HepG2 (cell line): ENCODE measurements around the gene EDEM3. TPM values are rescaled to one million over a fixed set of nuclear protein-coding genes. Genes with fewer than 3 reads are reported as not detected.

Experiments
- ATAC-seq: fragments of 200-7000 bp; cut with Tn5 transposase; 3 replicates; pipeline ENCODE4 v1.9.1; 2020; ENCODE audit warnings: mild to moderate bottlenecking, moderate library complexity
- BruUV-seq: library from RNA; stranded (reverse); fragments of 400-500 nt; replicated peaks from 2 replicates; lab custom pipeline; 2021; lab: Mats Ljungman, UMichigan
- CTCF ChIA-PET: fragments of 300-600 bp; formaldehyde crosslinking; extraction: SDS; loops from one replicate; lab custom pipeline; 2021; ENCODE audit warnings: low total read pairs, inconsistent platforms, low intra/inter-chr PET ratio; lab: Yijun Ruan, JAX
- POLR2A ChIA-PET: fragments of 350-600 bp; sonication (Branson Sonifier 250); formaldehyde crosslinking; loops from one replicate; lab custom pipeline; 2020; ENCODE audit warnings: antibody characterized with exemption, inconsistent platforms; lab: Yijun Ruan, JAX
- DNase-seq: peaks from one replicate; pipeline ENCODE4 v3.0.0-alpha.2; 2015; ENCODE audit warnings: low spot score
- FAIRE-seq: peaks from 3 replicates; lab custom pipeline; 2011; peaks lifted over from hg19 to GRCh38; lab: Jason Lieb, UNC
- H2AFZ ChIP-seq: one replicate; pipeline ENCODE4 v1.6.1; 2011; ENCODE audit warnings: low read length, inconsistent platforms
- H3K27ac ChIP-seq: fragments of 300-600 bp; 3 replicates; pipeline ENCODE4 v1.8.0; 2011; ENCODE audit warnings: mixed run types, mild to moderate bottlenecking, mixed read lengths, low read length, inconsistent platforms; ENCODE audit not compliant: insufficient read depth; ENCODE audit errors: extremely low read length
- H3K27me3 ChIP-seq, 2 experiments: fragments of 200-600 bp in 1 of 2; 2 replicates in 1 of 2; 3 replicates in 1 of 2; pipeline versions ENCODE4 v1.6.0 to v1.8.0; 2011; ENCODE audit warnings: low read length in 2 of 2, mild to moderate bottlenecking in 2 of 2, moderate library complexity in 2 of 2, inconsistent platforms in 1 of 2; ENCODE audit not compliant: insufficient read depth in 2 of 2, control insufficient read depth in 1 of 2
- H3K36me3 ChIP-seq, 2 experiments: fragments of 200-600 bp in 1 of 2; replicated peaks in 1 of 2; 2 replicates in 1 of 2; 3 replicates in 1 of 2; pipeline versions ENCODE4 v1.5.1 to v1.8.0; 2011; ENCODE audit warnings: low read length in 2 of 2, inconsistent platforms in 1 of 2; ENCODE audit not compliant: insufficient read depth in 2 of 2, control insufficient read depth in 1 of 2
- H3K4me1 ChIP-seq: 2 replicates; pipeline ENCODE4 v1.5.1; 2012; ENCODE audit warnings: low read length, inconsistent platforms; ENCODE audit not compliant: insufficient read depth
- H3K4me2 ChIP-seq: 2 replicates; pipeline ENCODE4 v1.6.0; 2011; ENCODE audit warnings: low read depth, low read length, inconsistent platforms
- H3K4me3 ChIP-seq, 3 experiments: fragments of 200-600 bp in 1 of 3; sonication (generic), shearing (Covaris generic) in 1 of 3; replicated peaks in 1 of 3; 2 replicates each; pipeline ENCODE4 v1.5.1; 2011 to 2016; ENCODE audit warnings: low read length in 3 of 3, inconsistent platforms in 2 of 3, low read depth in 2 of 3, mild to moderate bottlenecking in 2 of 3, control low read depth in 1 of 3, mixed read lengths in 1 of 3; ENCODE audit not compliant: insufficient read depth in 1 of 3
- H3K79me2 ChIP-seq: one replicate; pipeline ENCODE4 v1.6.1; 2011; ENCODE audit warnings: low read length, inconsistent platforms; ENCODE audit not compliant: insufficient read depth
- H3K9ac ChIP-seq: 2 replicates; pipeline ENCODE4 v1.6.0; 2011; ENCODE audit warnings: mild to moderate bottlenecking, low read depth, low read length, inconsistent platforms; ENCODE audit not compliant: insufficient read depth
- H3K9me3 ChIP-seq: 2 replicates; pipeline ENCODE4 v1.5.1; 2012; ENCODE audit warnings: mild to moderate bottlenecking, low read length
- H4K20me1 ChIP-seq: 2 replicates; pipeline ENCODE4 v1.6.0; 2011; ENCODE audit warnings: inconsistent platforms, mild to moderate bottlenecking, low read length, moderate library complexity; ENCODE audit not compliant: insufficient read depth
- ARNTL ChIP-seq: sonication (generic); formaldehyde crosslinking; IDR thresholded peaks from 2 replicates; pipeline ENCODE4 v1.4.0; 2020; ENCODE audit warnings: mild to moderate bottlenecking, missing genetic modification reagents
- ATF7 ChIP-seq, 2 experiments: fragments of 450-650 bp in 1 of 2; sonication (generic) in 1 of 2; formaldehyde crosslinking in 1 of 2; IDR thresholded peaks; 2 replicates each; pipeline versions ENCODE4 v1.4.0 to v1.6.1; 2016 to 2020; ENCODE audit warnings: antibody characterized with exemption in 1 of 2, mild to moderate bottlenecking in 1 of 2, missing genetic modification reagents in 1 of 2
- FOXK2 ChIP-seq: fragments of 450-650 bp; IDR thresholded peaks from 2 replicates; pipeline ENCODE4 v1.6.1; 2016
- SIN3B ChIP-seq: fragments of 150-350 bp; IDR thresholded peaks from 2 replicates; pipeline ENCODE4 v1.6.1; 2014; ENCODE audit warnings: low read length
- ZKSCAN5 ChIP-seq: sonication (generic); formaldehyde crosslinking; IDR thresholded peaks from 2 replicates; pipeline ENCODE4 v1.5.1; 2020; ENCODE audit warnings: mild to moderate bottlenecking, missing genetic modification reagents
- ZNF3 ChIP-seq: IDR thresholded peaks from 2 replicates; pipeline ENCODE4 v1.7.0; 2017; ENCODE audit warnings: inconsistent platforms
- ZNF446 ChIP-seq: sonication (generic); formaldehyde crosslinking; IDR thresholded peaks from 2 replicates; pipeline ENCODE4 v1.5.0; 2020; ENCODE audit warnings: mild to moderate bottlenecking, missing genetic modification reagents
- ZNF496 ChIP-seq: sonication (generic); formaldehyde crosslinking; IDR thresholded peaks from 2 replicates; pipeline ENCODE4 v1.8.1; 2023; ENCODE audit warnings: mild to moderate bottlenecking, moderate library complexity, missing genetic modification reagents; ENCODE audit not compliant: insufficient replicate concordance
- ZNF549 ChIP-seq: sonication (generic); formaldehyde crosslinking; IDR thresholded peaks from 2 replicates; pipeline ENCODE4 v1.5.0; 2020; ENCODE audit warnings: missing genetic modification reagents
- WGBS: methylation state at CpG from one replicate; pipeline ENCODE4 v1.1.6; 2017; ENCODE audit warnings: low lambda C conversion rate; 5-methylcytosine and 5-hydroxymethylcytosine counted together
- in situ Hi-C: cut with HindIII; loops from 2 replicates; pipeline ENCODE4 v1.10.0; 2017; ENCODE audit warnings: low pct_unique_long_range_greater_than_20kb; ENCODE audit not compliant: extremely low pct_ligation_motif_present
- intact Hi-C: fragments of 100-400 bp; cut with micrococcal nuclease; formaldehyde crosslinking; loops from one replicate; pipeline ENCODE4 v1.10.0; 2022; ENCODE audit not compliant: unreplicated experiment
- polyA plus RNA-seq, 8 experiments: library from polyadenylated mRNA; depleted of rRNA in 3 of 8; stranded (reverse) in 7 of 8; unstranded in 1 of 8; fragments of >200 nt; fragmentation: Illumina TruSeq in 4 of 8; extraction: Trizol in 4 of 8; gene quantifications; 2 replicates each; pipeline versions ENCODE4 v1.2.1 to v1.2.3, GENCODE V29; 2011 to 2016; ENCODE audit warnings: low read depth in 4 of 8, missing spikeins in 1 of 8, mixed read lengths in 1 of 8; ENCODE audit not compliant: insufficient read depth in 1 of 8
- total RNA-seq, 5 experiments: library from RNA; depleted of rRNA; stranded (reverse); fragments of >200 nt; fragmentation: Illumina TruSeq; extraction: Trizol; gene quantifications; 2 replicates each; pipeline ENCODE4 v1.2.3, GENCODE V29; 2016; ENCODE audit warnings: low read depth in 1 of 5
- TF ChIP-seq, protein P1 (sequence below): sonication (generic); formaldehyde crosslinking; IDR thresholded peaks from 2 replicates; pipeline ENCODE4 v1.8.0; 2022; ENCODE audit warnings: missing genetic modification reagents, mild to moderate bottlenecking, borderline replicate concordance

EDEM3 gene
- total and polyA plus RNA-seq, 2 of the 13 experiments (the other 11 are each of a cell fraction or from before 2014, with no cell fraction given) = 13.1 to 18.2 TPM

DNA sequence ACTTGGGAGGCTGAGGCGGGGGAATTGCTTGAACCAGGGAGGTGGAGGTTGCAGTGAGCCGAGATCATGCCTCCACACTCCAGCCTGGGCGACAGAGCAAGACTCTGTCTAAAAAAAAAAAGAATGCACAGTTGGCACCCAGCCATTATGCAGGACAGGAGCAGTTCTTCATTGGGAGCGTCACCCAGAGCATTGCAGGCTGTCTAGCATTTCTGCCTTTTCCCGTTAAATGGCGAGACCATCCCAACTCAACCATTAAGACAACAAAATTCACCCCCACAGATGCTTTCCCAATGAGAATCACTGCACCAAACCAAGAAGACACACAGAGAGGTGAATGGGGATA, 105.8 kb downstream of the EDEM3 start:
- no peaks in the 10 kb centered on the region for H3K9me3 ChIP-seq
- CTCF ChIA-PET = no interaction called here
- no TSS peak for BruUV-seq
- ATAC-seq (no peak), DNase-seq (no peak), FAIRE-seq (no peak)
- H3K36me3 ChIP-seq = no peaks in the 10 kb centered on the region
- POLR2A ChIA-PET = no interaction called here
- no peaks in the 10 kb centered on the region for H3K4me1 ChIP-seq
- no peaks in the 10 kb centered on the region; a peak in 2 of 5 replicates for H3K27me3 ChIP-seq
- no peaks in the 10 kb centered on the region for H3K79me2 ChIP-seq
- 25% methylated on average over 4 of the region's 6 CpGs for WGBS
- H3K4me3 ChIP-seq = no peak overlapping the region
- TF ChIP-seq ZNF3 (CRISPR knock-in tag) = no peak
- no peak for TF ChIP-seq FOXK2
- no peak for TF ChIP-seq SIN3B
- TF ChIP-seq, protein P1, sequence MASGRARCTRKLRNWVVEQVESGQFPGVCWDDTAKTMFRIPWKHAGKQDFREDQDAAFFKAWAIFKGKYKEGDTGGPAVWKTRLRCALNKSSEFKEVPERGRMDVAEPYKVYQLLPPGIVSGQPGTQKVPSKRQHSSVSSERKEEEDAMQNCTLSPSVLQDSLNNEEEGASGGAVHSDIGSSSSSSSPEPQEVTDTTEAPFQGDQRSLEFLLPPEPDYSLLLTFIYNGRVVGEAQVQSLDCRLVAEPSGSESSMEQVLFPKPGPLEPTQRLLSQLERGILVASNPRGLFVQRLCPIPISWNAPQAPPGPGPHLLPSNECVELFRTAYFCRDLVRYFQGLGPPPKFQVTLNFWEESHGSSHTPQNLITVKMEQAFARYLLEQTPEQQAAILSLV (CRISPR knock-in tag) = no peak
- no peak for TF ChIP-seq ZNF549 (CRISPR knock-in tag)
- TF ChIP-seq ZNF496 = no peak
- TF ChIP-seq ZNF446 (CRISPR knock-in tag) = no peak
- no peak for TF ChIP-seq ZKSCAN5 (CRISPR knock-in tag)
- H3K4me2 ChIP-seq = no peak overlapping the region
- intact Hi-C loops = no loop called here
- in situ Hi-C loops = no loop called here
- no peak overlapping the region for H2AFZ ChIP-seq
- no peak overlapping the region for H3K27ac ChIP-seq
- H4K20me1 ChIP-seq = no peaks in the 10 kb centered on the region
- H3K9ac ChIP-seq = no peak overlapping the region

DNA sequence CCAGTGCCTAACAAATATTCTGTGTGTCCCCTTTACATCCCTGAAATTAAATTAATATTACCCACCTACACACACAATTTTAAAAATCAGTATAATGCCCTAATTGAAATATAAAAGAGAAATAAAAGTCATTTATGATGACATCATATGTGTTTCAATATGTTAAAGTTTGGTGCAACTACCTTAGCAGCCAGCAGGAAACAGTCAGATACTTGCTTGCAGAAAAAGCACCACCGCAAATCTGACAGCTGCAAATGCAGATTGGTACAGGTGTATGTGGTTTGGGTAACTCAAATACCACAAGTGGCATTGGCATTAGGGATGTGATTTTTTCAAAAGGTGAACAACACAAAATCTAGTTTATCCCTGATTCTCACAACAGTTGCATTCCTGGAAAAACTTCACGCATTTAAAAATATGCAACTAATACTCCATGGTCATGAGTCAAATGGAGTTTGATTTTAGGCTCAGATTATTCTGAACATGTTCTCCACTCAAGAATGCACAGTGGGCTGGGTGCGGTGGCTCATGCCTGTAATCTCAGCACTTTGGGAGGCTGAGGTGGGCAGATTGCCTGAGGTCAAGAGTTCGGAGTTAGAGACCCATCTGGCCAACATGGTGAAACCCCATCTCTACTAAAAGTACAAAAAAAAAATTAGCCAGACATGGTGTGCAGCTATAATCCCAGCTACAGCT, 106.3 kb downstream of the EDEM3 start:
- BruUV-seq = no TSS peak
- Histone ChIP-seq H3K4me1 (no peaks in the 10 kb centered on the region), H4K20me1 (no peaks in the 10 kb centered on the region), H2AFZ (no peak overlapping the region), H3K27ac (no peak overlapping the region), H3K36me3 (no peaks in the 10 kb centered on the region), H3K9me3 (no peaks in the 10 kb centered on the region), H3K4me2 (no peak overlapping the region), H3K79me2 (no peaks in the 10 kb centered on the region), H3K4me3 (no peak overlapping the region), H3K27me3 (no peaks in the 10 kb centered on the region; a peak in 2 of 5 replicates), H3K9ac (no peak overlapping the region)
- POLR2A ChIA-PET = no interaction called here
- 25% methylated on average over 4 of the region's 4 CpGs for WGBS
- in situ Hi-C loops (no loop called here), intact Hi-C loops (no loop called here)
- ATAC-seq = no peak
- CTCF ChIA-PET = no interaction called here
- DNase-seq = no peak
- FAIRE-seq = no peak
- TF ChIP-seq ARNTL (CRISPR knock-in tag) = no peak
- peak; percentile 82 for TF ChIP-seq ATF7 (IDR thresholded peaks at IDR 0.05)
- TF ChIP-seq ATF7 (CRISPR knock-in tag; IDR thresholded peaks at IDR 0.05) = no peak
